ENCODE data around the gene U2AF1L4.

- no peak for TF ChIP-seq EZH2 (IDR thresholded peaks at IDR 0.05; ENCODE audit: borderline replicate concordance)
- TF ChIP-seq EZH2phosphoT487 (IDR thresholded peaks at IDR 0.05; ENCODE audit: low read depth, severe bottlenecking, unreplicated experiment), result no peak
Observed at GRCh38 chr19:35703343-35703742, 41.9 kb downstream of the U2AF1L4 start.

Measured in hepatocyte (in vitro differentiated cells).